GM18517 (cell line): ENCODE results near the gene RNF103.
"Not testable (repeated sequence)": the region's sequence is repeated elsewhere in the genome, so short reads cannot be mapped to it uniquely, and the experiment has no call there.

Experiments used
- ATAC-seq: cut with Tn5 transposase; IDR thresholded peaks from one replicate; pipeline ENCODE4 v1.9.1; 2021; ENCODE audit warnings: mild to moderate bottlenecking, moderate library complexity; ENCODE audit not compliant: unreplicated experiment

Gene RNF103, protein sequence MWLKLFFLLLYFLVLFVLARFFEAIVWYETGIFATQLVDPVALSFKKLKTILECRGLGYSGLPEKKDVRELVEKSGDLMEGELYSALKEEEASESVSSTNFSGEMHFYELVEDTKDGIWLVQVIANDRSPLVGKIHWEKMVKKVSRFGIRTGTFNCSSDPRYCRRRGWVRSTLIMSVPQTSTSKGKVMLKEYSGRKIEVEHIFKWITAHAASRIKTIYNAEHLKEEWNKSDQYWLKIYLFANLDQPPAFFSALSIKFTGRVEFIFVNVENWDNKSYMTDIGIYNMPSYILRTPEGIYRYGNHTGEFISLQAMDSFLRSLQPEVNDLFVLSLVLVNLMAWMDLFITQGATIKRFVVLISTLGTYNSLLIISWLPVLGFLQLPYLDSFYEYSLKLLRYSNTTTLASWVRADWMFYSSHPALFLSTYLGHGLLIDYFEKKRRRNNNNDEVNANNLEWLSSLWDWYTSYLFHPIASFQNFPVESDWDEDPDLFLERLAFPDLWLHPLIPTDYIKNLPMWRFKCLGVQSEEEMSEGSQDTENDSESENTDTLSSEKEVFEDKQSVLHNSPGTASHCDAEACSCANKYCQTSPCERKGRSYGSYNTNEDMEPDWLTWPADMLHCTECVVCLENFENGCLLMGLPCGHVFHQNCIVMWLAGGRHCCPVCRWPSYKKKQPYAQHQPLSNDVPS

DNA sequence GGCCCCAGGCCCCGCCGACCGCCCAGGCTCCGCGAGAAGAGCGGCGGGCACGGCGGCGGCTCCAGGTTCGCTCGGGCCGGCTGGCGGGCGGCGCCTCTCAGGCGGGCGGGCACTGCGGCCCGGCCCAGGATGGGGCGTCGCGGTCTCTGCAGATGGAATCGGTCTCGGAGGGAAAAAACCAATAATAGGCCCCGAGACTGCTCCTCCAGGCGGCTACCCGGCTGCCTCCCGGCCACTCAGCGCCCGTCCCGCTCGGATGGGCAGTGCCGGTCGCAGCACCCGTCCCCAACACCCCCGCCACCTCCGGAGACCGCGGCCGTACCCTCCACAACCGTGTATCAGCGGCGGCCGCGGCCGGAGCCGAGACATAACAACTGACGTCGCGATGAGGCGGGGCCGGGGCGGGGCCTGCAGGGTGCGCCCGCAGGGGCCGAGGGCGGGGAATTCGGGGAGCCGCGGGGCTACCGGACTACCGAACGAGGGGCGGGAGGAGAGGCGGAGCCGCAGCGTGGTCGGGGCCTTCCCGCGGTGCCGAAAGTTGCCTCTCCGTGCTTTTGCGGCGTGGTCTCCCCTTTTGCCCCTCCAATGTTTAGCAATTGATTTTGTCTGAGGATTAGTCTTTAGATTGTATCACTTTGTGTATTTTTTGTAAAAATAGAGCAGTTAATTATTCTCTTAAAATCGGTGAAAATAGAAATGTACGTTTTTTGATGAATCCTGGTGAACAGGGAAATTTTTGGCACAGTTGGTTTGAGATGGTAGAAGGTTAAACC lies at the start of gene RNF103:
TSS of gene RNF103 (minus strand) at position 372 of the 773 bp plus-strand sequence. CDS start 979 bp downstream, outside the sequence.
- peak; percentile 67 for ATAC-seq

DNA sequence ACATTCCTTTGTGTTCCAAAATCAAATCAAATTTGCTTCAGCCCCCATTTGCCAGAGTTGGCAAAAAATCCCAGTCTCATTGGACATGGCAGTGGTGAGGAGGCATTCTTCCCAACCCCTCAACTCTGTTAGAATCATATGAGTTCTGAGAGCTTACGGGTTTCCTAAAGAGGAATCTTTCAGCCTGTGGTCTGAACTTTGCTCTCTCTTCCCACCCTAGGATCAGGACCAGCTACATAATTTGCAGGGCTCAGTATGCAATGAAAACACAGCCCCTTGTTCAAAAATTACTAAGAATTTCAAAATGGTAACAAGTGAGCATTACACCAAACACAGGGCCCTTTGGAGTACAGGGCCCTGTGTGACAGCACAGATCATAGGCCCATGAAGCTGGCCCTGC lies 49.3 kb upstream of the RNF103 start:
- no peak for ATAC-seq

DNA sequence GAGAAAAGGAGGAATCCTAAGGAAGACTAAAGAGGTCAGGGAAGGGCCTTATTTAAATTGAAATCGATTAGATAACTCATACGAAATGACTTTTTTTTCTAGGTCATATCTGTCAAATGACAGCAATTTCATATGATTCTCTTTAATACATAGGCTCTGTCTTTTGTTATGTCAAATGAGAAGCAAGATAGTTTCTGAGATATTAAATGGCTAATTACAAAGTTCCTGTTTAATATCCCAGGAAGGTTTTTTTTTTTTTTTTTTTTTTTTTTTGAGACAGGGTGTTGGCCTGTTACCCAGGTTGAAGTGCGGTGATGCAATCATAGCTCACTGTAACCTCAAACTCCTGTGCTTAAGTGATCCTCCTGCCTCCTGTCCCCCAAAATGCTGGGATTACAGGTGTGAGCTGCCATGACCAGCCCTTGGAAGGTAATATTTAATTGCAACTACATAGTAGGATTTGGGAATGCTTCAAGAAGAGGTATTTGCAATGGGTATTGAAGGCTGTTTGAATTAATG lies 48.4 kb upstream of the RNF103 start:
- ATAC-seq, result no peak

DNA sequence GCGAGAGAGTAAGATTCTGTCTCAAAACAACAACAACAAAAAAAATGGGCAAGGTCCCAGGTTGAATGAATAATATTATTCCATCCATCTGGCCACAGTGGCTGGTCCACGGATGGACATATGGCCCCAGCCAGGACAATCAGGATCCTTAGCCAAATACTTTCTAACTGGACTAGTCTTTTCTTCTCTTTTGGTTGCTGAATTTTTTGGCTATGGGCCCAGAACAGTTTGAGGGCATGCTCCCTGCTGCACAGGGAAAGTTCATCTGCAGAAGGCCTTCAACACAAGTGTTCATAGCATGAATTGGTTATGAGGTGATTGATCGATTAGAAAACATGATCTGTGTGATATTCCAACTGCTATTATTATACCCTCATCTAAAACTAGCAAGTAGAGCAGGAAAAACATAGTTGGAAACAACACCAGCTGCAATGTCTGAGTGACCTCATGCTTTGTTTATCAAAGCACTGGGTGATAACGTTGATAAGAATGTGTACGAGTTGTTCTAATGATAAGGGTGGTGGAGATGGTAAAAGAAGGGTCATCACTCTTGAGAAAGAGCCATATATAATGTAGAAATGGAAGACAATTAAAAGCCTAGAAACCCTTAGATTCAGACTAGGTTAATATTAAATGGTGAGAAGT lies 47.8 kb upstream of the RNF103 start:
- no peak for ATAC-seq

DNA sequence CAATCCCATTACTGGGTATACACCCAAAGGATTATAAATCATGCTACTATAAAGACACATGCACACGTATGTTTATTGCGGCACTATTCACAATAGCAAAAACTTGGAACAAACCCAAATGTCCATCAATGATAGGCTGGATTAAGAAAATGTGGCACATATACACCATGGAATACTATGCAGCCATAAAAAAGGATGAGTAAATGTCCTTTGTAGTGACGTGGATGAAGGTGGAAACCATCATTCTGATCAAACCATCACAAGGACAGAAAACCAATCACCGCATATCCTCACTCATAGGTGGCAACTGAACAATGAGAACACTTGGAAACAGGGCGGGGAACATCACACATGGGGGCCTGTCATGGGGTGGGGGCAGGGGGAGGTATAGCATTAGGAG lies 45.7 kb upstream of the RNF103 start:
- not testable (repeated sequence) for ATAC-seq

DNA sequence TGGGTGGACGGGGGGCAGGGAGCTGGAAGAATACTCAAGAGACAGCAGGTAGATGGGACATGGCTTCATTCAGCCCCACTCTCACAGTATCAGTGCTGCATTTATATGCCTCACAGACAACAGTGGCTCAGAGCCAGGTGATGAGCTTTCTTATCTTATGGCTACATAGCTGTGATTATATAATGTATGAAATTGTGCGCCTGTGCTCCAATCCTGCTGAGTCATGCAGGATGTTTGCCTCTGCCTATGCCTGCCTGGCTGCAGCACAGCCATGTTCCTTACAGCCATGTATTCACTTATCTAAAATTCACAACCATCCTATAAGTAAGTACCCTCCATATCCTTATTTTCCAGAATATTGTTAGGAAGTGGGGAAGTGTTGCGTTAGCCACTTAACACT lies 37.7 kb upstream of the RNF103 start:
- ATAC-seq, result no peak

DNA sequence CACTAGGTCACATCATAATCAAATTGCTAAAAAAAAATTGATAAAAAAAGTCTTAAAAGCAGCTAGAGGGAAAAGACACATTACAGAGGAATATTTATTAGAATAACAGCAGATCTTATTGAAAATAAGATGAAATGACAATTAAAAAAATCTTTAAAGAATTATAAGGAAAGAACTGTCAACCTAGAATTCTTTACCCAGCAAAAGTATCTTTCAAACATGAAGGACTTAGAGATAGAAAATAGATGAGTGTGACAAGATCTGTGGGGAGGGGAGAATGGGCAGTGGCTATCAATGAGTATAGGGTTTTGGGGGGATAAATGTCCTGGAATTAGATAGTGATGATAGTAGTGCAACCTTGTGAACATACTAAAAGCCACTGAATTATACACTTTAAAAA lies 26.5 kb upstream of the RNF103 start:
- no peak for ATAC-seq

DNA sequence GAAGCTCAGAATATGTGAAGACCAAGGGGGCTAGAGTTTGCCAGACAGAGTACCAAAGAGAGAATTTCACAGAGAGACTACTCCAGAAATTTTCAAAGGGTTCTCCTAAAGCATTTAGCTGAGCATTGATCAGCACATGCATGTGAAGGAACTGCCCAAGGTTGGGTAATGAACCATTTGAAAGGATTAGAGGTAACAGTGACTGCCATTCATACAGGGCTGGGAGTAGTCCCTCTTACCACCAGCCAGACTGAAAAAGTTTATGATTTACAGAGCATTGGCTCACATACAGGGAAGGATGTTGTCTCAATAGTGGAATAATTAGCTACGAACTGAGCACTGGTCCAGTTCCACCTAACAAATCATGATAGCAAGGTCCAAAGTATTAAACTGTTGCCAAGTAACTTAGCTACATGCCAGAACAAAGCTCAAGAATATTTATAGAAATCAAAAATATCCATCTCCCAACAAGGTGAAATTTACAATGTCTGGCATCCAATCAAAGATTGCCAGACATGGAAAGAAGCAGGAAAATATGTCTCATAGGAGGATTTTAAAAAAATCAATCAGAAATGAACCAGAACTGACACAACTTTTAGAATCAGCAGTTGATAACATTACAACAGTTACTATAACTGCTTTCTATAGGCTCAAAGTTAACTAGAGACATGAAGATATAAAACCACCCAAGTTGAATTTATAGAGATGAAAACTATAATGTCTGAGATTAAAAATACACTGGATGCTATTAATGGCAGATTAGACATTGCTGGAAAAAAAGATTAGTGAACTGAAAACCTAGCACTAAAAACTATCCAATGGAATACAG lies 25.7 kb upstream of the RNF103 start:
- no peak for ATAC-seq

DNA sequence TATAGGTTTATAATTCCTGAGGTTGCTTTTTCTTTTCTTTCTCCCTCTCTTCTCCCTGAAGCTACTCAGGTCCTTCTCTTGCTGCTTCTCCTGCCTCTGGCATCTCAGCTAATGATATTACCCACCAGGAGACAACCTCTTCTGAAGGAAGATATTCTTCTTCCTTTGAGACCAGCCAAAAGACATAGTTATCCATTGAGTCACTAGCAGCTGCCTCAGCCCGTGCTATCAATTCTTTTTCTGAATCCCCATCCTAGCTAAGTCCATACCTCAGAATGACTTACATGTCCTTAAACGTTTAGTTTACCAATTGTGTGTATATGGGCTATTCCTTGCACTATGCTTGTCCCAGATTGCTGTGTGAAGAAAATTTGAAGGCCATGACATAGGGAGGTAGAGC lies 25.0 kb upstream of the RNF103 start:
- no peak for ATAC-seq

DNA sequence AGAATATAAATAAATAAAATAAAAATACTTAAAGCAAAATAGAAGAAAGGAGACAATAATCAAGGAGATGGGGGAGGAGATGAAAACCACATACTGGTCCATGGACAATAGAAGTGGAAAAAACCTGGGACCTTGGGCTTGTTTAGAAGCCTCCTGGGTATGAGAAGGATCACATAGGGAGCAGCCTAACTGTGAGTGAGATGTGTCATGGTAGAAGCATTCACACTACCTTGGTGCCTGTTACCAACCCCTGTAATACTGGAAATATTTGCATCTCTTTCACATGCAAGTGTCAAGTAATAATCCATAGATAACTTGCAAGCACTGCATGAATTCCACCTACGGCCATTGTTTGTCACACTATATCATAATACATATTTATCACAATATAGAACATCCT lies 23.2 kb upstream of the RNF103 start:
- ATAC-seq, result no peak

DNA sequence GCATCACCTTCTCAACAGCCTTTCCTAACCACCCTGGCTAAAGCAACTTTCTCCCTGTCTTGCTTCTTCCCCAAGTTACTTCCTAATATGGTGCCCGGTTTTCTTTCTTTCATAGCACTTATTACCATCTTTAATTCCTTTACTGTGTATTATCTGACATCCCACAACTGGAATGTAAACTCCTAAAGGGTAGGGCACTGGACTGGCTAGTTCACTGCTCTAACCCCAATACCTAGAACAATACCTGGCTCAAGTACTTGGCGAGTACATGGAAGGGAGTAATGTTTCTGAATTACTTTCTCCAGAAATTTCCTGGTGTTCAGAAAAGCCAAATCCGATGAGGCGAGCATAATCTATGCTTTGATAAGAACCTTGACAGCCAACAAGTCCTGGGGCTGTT lies 22.7 kb upstream of the RNF103 start:
- ATAC-seq, result no peak

DNA sequence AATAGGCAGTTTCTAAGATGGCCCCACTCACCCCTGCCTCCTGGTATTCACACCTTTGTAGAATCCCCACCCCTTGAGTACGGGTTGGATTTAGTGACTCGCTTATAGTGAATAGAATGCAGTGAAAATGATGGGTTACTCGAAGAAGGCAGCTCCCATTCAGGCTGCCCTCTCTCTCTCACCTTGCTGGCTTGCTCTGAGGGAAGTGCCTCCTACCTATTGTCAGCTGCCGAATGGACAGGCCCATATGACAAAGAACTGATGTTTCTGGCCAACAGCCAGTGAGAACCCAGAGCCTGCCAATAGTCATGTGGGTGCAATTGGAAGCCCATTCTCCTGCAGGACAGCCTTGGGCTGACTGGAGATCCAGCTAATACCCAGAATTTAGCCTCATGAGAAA lies 22.1 kb upstream of the RNF103 start:
- ATAC-seq, result no peak

DNA sequence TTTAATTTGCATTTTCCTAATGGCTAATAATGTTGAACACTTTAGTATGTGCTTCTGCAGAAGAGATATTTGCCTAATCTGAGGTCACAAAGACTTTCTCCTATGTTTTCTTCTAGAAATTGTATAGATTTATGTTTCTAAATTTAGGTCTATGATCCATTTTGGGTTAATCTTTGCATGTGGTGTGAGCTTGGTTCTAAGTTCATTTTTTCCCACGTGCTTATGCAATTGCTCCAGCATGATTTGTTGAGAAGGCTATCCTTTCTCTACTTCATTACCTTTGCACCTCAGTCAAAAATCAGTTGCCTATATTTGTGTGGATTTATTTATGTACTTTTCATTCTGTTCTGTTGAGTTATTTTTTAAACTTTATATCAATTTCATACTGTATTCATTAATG lies 15.0 kb upstream of the RNF103 start:
- no peak for ATAC-seq

DNA sequence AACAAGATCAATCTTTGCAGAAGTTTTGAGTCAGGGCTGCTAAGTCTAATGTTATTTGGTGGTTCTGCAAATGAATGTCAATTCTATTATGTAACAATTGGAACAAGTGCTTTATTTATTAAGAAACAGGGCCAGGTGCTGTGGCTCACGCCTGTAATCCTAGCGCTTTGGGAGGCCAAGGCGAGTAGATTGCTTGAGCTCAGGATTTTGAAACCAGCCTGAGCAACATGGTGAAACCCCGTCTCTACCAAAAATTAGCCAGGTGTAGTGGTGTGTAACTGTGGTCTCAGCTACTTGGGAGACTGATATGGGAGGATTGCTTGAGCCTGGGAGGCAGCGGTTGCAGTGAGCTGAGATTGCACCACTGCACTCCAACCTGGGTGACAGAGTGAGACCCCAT lies 13.2 kb upstream of the RNF103 start:
- no peak for ATAC-seq

DNA sequence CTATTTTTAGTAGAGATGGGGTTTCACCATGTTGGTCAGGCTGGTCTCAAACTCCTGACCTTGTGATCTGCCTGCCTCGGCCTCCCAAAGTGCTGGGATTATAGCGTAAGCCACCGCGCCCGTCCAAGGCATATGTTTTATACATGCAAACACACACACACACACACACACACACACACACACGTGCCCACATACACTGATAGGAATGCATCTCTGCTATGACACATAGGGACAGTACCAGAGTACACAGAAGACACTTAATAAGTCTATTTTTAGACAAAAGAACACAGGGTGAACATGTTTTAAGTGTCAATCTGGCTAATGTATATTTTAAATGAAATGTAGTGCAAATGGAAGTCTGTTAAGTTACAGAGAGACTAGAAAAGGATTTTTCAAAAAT lies 10.7 kb upstream of the RNF103 start:
- ATAC-seq, result no peak

DNA sequence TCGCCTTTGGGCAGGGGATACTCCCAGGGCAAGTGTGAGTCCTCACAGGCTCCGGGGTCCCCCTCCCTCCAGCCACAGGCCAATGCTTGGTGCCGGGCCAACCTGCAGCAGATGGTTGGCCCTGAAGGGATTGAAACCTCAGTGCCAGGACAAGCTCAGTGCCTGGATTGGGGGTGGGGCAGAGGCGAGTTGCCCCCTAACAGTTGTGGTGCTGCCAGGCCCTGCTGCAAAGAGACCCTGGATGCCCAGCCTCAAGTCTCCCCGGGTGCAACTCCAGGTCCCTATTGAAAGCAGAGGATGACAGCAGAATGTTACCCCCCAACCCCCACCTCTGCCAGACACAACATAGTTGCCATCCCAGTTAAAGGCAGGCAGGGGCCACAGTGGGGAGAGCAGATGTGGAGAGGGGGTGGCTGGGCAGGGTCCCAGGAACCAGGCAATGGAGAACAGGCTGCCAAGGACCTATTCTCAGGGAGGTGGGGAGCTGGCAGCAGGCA lies 9.5 kb upstream of the RNF103 start:
- ATAC-seq, result no peak

DNA sequence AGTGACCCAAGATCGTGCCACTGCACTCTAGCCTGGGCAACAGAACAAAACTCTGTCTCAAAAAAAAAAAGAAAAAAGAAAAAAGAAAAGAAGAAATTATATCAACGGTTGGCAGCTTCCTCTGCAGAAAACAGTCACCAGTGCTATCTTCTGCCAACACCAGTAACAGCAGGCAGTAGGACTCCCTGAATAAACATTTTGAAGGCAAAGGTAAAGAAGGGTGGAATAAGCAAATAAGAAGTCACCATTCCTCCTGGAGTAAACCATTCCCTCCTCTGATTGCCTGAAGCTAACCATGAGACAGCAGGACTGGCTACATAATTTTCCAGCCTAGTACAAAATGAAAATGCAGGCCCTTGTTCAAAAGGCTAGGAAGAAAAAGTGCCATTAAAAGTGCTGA lies 9.0 kb upstream of the RNF103 start:
- no peak for ATAC-seq

DNA sequence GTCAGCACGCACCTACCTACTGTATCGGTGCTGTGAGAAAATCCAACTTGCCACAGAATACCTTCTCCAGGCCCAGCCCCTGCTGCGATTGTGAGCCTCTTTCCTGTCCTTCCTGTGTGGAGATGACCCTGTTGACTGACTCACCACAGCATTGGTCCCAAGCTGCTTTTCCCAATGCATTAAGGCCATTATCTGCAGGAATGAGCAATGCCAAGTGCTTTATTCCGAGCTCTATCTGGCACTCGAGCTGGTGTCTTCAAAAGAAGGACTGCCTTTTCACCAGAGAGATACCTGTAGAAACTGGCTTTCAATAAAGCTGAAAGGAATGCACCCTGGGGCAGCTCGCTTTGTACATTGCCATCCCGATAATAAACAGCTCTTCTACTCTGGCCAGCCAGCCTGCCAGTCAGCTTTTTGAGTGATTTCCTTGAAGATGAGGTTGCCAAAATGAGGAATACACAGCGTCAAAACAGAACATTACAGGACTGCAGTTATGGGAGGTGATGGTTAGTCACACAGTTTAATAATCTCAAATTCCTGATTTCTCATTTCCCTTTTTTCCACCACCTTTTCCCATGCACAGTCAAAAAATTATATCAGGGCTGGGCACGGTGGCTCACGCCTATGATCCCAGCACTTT lies 8.3 kb upstream of the RNF103 start:
- no peak for ATAC-seq

DNA sequence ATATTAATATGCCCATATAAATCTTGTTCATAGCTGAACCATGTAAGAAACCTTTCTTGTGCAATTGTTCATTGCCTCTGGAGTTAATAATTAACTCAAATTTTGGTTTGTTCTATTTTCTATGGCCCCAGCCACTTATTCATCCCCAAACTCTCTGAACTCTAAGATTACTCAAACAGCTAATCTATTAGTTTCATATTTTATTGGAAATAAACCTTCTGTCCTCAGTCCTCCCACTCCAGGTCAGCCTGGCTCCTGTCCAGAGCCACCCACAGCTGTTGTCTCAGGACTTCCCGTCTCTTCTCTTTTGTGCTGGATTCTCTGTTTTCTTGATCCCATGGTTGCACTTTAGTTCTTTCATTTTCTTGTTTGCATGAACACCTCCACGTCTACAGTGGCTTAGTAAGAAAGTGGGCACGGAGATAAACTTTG lies 4.4 kb upstream of the RNF103 start:
- ATAC-seq, result no peak
